OCI-LY1 (cell line): ENCODE results near the gene MTHFS.

ENCODE experiments used
- CTCF ChIP-seq: fragments of 200-600 bp; sonication (generic), shearing (Covaris generic); IDR thresholded peaks from 2 replicates; pipeline ENCODE4 v1.5.1; 2017; ENCODE audit warnings: mild to moderate bottlenecking, antibody characterized with exemption, low read length, moderate library complexity, mixed read lengths
- EZH2 ChIP-seq: fragments of 200-600 bp; sonication (generic), shearing (Covaris generic); IDR thresholded peaks from 2 replicates; pipeline ENCODE4 v1.8.0; 2017; ENCODE audit warnings: borderline replicate concordance, mixed run types, mild to moderate bottlenecking, antibody characterized with exemption, low read length, moderate library complexity, mixed read lengths

GRCh38 chr15:79881254-79881653, 15.6 kb downstream of the MTHFS start:
- TF ChIP-seq CTCF (no peak), EZH2 (no peak)
